Uterus (tissue), 2 donors: ENCODE data around the gene TWIST1.

ENCODE experiments used
- CTCF ChIP-seq, 4 experiments: fragments of 200-600 bp in 2 of 4; fragments of 450-650 bp in 2 of 4; sonication (generic) in 2 of 4; IDR thresholded peaks; one replicate each; pipeline ENCODE4 v1.5.1; 2016 to 2019; ENCODE audit warnings: antibody characterized with exemption in 4 of 4, mild to moderate bottlenecking in 2 of 4, moderate library complexity in 1 of 4
- POLR2A ChIP-seq, 2 donors: fragments of 450-650 bp; IDR thresholded peaks; one replicate each; pipeline ENCODE4 v1.6.1; 2016; ENCODE audit warnings: antibody characterized with exemption in 2 of 2, mild to moderate bottlenecking in 1 of 2, moderate library complexity in 1 of 2

- no peak for TF ChIP-seq CTCF (IDR thresholded peaks at IDR 0.05)
- TF ChIP-seq POLR2A (IDR thresholded peaks at IDR 0.05), result no peak
Measured at GRCh38 chr7:19139706-19140327, 22.4 kb upstream of the TWIST1 start.
